NT2/D1 (cell line): Measurements from ENCODE around the gene MED16.

Experiments
- YY1 ChIP-seq: IDR thresholded peaks from 2 replicates; pipeline ENCODE4 v1.6.1; 2011; ENCODE audit not compliant: insufficient read length, insufficient read depth
- ZNF274 ChIP-seq: IDR thresholded peaks from 2 replicates; pipeline ENCODE4 v1.6.1; 2011; ENCODE audit warnings: mild to moderate bottlenecking, low read depth, low read length

- TF ChIP-seq ZNF274 = no peak
- no peak for TF ChIP-seq YY1
Observed at GRCh38 chr19:902093-902370, 9.0 kb upstream of the MED16 start.
